Measurements from ENCODE around the gene AGBL1. TPM values are rescaled to one million over a fixed set of nuclear protein-coding genes. Genes with fewer than 3 reads are reported as not detected.

Gene AGBL1
- total RNA-seq, 1 donor from 2014 or later = 0.14 TPM

DNA sequence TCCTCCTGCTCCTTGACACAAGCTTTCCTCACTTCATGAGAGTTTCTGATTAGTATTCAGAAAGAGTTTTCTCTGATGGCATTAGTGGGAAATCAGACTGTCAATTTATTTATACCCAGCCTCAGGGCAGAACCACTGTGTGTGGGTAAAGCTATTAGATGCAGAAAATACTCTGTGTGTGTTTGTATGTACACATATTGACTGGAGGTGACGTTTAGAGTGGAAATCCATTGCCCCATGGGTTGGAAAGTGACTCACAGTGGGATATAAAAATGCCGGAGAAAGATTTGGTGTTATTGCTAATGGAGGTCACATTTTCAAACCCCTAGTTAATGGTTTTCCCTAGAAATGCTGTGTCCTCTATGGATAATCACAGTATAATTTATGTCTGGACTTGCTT lies 577.6 kb downstream of the AGBL1 start:
- H3K9me3 Mint-ChIP-seq = peaks cover 12% of the 10 kb centered on the region
- H3K27ac Mint-ChIP-seq = no peak overlapping the region
- peaks cover 19% of the 10 kb centered on the region for H3K36me3 Mint-ChIP-seq (ENCODE audit: low read depth)
- intact Hi-C loops (cut with micrococcal nuclease) = no loop called here
- DNase-seq (ENCODE audit: low spot score) = no peak
- no peak overlapping the region for H3K4me3 Mint-ChIP-seq (ENCODE audit: low read depth)
- no peaks in the 10 kb centered on the region for H3K27me3 Mint-ChIP-seq (ENCODE audit: low read depth)
- H3K4me1 Mint-ChIP-seq (ENCODE audit: low read depth) = peaks cover 40% of the 10 kb centered on the region

DNA sequence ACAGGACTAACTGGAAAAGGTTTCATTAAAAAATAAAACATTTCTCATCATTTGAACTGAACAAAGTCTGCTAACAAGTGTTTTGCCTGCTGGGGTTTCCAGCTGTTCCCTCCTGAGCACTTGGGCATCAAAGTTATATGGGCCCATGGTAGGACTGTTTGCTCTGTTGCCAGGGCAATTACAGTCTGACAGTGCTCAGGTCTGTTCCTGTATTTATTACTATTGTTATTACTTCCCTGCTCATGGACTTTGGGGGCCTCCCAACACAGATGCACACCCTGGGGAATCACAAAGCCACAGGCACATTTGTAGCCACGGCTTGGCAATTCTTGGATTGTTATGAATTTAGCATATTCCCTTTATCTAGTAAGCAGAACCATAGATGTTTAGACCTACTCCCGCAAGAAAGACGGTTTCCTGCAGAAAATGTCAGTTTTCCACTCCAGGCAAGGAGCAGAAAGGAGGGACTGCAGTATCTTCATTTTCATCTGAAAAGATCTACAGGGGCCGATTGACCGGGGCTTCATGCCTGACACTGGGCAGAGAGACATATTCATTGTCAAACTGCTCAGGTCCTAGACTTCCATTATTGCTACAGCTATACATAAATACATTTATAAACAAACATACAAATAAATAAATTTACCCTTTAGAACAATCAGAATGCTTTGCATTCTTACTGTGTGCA lies 580.2 kb downstream of the AGBL1 start:
- H3K9me3 Mint-ChIP-seq = peaks cover 13% of the 10 kb centered on the region
- peaks cover 26% of the 10 kb centered on the region for H3K4me1 Mint-ChIP-seq (ENCODE audit: low read depth)
- H3K36me3 Mint-ChIP-seq (ENCODE audit: low read depth) = peaks cover 19% of the 10 kb centered on the region
- no peaks in the 10 kb centered on the region for H3K27me3 Mint-ChIP-seq (ENCODE audit: low read depth)
- no peak overlapping the region for H3K4me3 Mint-ChIP-seq (ENCODE audit: low read depth)
- H3K27ac Mint-ChIP-seq = no peak overlapping the region
- no peak for DNase-seq (ENCODE audit: low spot score)
- intact Hi-C loops (cut with micrococcal nuclease) = no loop called here

DNA sequence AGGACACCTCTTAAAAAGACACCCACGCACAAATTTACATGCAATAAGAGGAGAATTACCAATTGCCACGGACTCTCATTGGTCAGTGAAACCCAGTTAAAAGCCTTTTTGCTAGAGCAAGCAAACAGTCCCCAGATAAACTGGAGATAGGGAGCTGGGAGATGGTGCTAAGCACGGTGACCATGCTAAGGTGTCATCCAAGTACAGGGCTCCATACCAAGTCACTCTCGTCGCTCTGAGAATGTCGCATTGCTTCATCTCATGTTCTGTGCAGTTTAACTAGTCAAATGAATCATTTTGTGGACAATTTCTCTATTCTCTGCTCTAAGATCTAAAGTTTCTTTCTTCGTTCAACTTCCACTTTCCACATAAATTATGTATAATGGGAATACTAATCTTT lies 581.9 kb downstream of the AGBL1 start:
- Mint-ChIP-seq H3K9me3 (peaks cover 9% of the 10 kb centered on the region), H3K36me3 (ENCODE audit: low read depth) (peaks cover 11% of the 10 kb centered on the region), H3K27me3 (ENCODE audit: low read depth) (no peaks in the 10 kb centered on the region), H3K4me1 (ENCODE audit: low read depth) (peaks cover 15% of the 10 kb centered on the region), H3K4me3 (ENCODE audit: low read depth) (no peak overlapping the region), H3K27ac (no peak overlapping the region)
- DNase-seq (ENCODE audit: low spot score) = no peak
- intact Hi-C loops (cut with micrococcal nuclease) = no loop called here

DNA sequence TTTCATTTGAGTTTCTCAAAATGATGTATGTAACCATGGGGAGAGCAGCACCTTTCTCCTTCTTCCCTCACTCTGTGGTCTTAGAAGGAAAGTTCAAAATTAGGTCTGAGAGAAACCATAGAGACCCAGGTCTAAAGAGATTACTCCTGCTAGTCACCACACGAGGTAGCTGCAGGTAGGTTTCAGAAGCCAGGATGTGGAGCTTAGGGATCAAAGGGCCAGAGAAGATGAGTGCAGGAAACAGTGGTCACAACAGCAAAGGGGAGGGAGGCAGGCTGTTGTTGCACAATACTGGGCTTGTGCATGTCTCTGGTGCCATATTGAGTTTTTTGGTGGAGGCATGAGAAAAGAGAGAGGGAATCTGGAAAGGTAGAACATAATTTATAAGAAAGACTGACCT lies 583.6 kb downstream of the AGBL1 start:
- H3K4me1 Mint-ChIP-seq (ENCODE audit: low read depth) = peaks cover 8% of the 10 kb centered on the region
- peaks cover 9% of the 10 kb centered on the region for H3K9me3 Mint-ChIP-seq
- no peak overlapping the region for H3K27ac Mint-ChIP-seq
- H3K4me3 Mint-ChIP-seq (ENCODE audit: low read depth) = no peak overlapping the region
- DNase-seq (ENCODE audit: low spot score) = no peak
- intact Hi-C loops (cut with micrococcal nuclease) = no loop called here
- peaks cover 3% of the 10 kb centered on the region for H3K36me3 Mint-ChIP-seq (ENCODE audit: low read depth)
- H3K27me3 Mint-ChIP-seq (ENCODE audit: low read depth) = no peaks in the 10 kb centered on the region

DNA sequence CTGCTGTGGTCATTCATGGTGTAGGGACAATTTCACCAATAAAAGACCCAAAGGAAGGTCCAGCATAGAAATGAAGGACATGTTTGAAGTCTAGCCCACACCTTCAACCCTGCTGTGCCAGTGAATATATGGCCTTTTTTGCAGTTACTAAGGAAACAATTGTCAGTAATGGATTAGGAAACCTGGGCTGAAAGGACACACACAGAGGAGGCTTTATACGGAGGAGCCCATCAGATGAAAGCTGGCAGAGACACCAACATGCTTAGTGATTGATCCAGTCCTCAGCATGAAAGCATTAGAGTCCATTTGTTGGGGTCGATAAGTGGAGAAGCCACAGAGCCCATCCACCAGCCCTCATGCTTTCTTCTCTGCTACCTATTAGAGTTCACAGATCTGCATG lies 584.3 kb downstream of the AGBL1 start:
- peaks cover 9% of the 10 kb centered on the region for H3K9me3 Mint-ChIP-seq
- peaks cover 8% of the 10 kb centered on the region for H3K4me1 Mint-ChIP-seq (ENCODE audit: low read depth)
- H3K4me3 Mint-ChIP-seq (ENCODE audit: low read depth) = no peak overlapping the region
- intact Hi-C loops (cut with micrococcal nuclease) = no loop called here
- H3K27me3 Mint-ChIP-seq (ENCODE audit: low read depth) = no peaks in the 10 kb centered on the region
- H3K36me3 Mint-ChIP-seq (ENCODE audit: low read depth) = peaks cover 3% of the 10 kb centered on the region
- H3K27ac Mint-ChIP-seq = no peak overlapping the region
- DNase-seq (ENCODE audit: low spot score) = no peak

DNA sequence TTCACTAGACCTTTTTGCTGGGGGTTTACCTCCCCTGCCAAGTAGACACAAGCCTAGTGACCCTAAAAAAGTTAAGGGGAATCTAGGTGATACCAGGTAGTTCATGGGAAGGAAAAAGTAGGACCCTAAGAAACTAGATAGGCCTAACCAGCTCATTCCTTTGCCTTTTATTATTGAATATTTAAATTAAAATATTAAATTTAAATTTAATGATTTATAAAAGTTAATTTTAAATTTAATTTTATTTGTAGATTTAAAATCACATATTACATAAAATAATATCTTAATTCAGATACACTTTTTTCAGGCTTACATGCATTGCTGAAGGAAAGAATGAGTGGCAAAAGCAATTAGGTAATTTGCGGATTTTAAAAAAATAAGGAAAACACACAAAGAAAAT lies 584.9 kb downstream of the AGBL1 start:
- Mint-ChIP-seq H3K36me3 (ENCODE audit: low read depth) (peaks cover 3% of the 10 kb centered on the region), H3K9me3 (peaks cover 9% of the 10 kb centered on the region), H3K27me3 (ENCODE audit: low read depth) (no peaks in the 10 kb centered on the region), H3K4me1 (ENCODE audit: low read depth) (peaks cover 8% of the 10 kb centered on the region), H3K27ac (no peak overlapping the region), H3K4me3 (ENCODE audit: low read depth) (no peak overlapping the region)
- intact Hi-C loops (cut with micrococcal nuclease) = no loop called here
- DNase-seq (ENCODE audit: low spot score) = no peak

DNA sequence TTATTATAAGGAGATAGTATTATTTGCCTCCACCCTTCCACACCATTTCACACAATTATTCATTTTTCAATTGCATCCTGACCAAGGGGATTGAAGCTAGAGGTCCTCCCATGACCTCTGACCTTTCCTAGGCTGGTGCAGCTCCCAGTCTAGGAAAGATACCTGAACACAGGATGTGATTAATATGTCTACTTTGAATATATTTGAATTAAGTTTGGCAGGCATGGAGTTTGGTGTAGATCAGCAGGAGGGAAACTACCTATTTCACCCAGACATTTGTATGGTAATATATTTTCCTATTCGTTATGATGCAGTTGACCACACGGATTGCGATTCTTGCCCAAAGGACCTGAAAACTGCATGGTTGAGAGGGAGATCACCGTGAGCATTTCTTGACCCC lies 596.3 kb downstream of the AGBL1 start:
- Mint-ChIP-seq H3K36me3 (ENCODE audit: low read depth) (no peaks in the 10 kb centered on the region), H3K4me3 (ENCODE audit: low read depth) (no peak overlapping the region), H3K27me3 (ENCODE audit: low read depth) (no peaks in the 10 kb centered on the region), H3K27ac (no peak overlapping the region), H3K4me1 (ENCODE audit: low read depth) (peaks cover 20% of the 10 kb centered on the region), H3K9me3 (peaks cover 6% of the 10 kb centered on the region)
- DNase-seq (ENCODE audit: low spot score) = no peak
- intact Hi-C loops (cut with micrococcal nuclease) = no loop called here

DNA sequence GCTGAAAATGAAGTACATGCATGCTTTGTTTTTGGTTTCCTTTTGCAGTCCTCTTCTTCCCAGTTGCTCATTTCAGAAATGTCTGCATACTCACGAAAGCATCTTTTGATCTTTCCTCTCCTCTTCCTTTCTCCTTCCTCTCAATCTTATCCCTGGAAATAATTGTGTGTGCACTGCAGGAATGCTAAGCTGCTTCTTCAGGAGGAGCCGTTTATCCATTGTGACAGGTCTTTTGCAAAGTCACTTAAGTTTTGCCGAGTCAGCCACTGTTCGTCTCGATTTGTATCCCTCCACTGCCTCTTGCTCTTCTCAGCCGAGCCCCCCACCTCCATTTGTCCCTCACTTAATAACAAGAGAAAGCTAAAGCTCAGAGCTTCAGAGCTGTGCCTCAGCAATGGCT lies 597.6 kb downstream of the AGBL1 start:
- Mint-ChIP-seq H3K4me3 (ENCODE audit: low read depth) (peak overlapping the region; percentile 18), H3K4me1 (ENCODE audit: low read depth) (peaks cover 15% of the 10 kb centered on the region), H3K27ac (peak overlapping the region; percentile 13), H3K9me3 (peaks cover 6% of the 10 kb centered on the region), H3K36me3 (ENCODE audit: low read depth) (no peaks in the 10 kb centered on the region), H3K27me3 (ENCODE audit: low read depth) (no peaks in the 10 kb centered on the region)
- DNase-seq (ENCODE audit: low spot score) = no peak
- intact Hi-C loops (cut with micrococcal nuclease) = no loop called here

DNA sequence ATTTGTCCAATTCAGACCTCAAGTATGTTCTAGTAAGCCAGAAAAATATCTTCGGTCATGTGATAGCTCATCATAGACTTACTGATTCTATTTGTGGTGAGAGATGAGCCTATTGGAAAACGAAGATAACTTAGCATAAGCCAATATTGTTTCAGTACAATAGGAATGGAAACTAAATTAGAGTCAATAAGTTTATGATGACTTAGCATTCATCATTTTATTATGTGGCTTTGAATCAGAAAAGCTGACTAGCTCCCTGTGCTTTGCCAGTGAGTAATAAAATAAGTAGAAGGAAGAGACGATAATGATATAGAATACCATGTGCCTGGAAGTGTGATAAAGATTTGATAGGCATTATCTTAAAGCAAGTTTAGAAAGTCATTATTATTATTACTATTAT lies 605.6 kb downstream of the AGBL1 start:
- Mint-ChIP-seq H3K4me3 (ENCODE audit: low read depth) (no peak overlapping the region), H3K27ac (no peak overlapping the region), H3K27me3 (ENCODE audit: low read depth) (no peaks in the 10 kb centered on the region), H3K9me3 (no peaks in the 10 kb centered on the region), H3K36me3 (ENCODE audit: low read depth) (no peaks in the 10 kb centered on the region), H3K4me1 (ENCODE audit: low read depth) (peaks cover 5% of the 10 kb centered on the region)
- no peak for DNase-seq (ENCODE audit: low spot score)
- intact Hi-C loops (cut with micrococcal nuclease) = no loop called here

DNA sequence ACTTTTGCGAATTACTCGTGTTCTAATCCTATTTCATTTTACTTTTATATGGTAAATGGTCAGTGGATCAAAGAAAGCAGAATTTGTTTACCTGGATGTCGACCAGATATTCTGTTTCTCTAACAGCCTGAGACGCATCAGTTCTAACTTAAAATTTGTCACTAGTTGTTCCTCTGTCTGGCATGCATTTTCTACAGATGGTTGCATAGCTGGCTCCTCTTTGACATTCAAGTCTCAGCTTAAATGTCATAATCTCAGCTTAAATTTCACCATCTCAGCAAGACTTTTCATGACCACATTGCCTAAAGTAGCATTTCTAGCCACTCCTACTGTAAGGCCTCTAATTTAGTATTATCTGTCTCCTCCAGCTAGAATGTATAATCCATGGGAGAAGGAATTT lies 609.3 kb downstream of the AGBL1 start:
- Mint-ChIP-seq H3K27me3 (ENCODE audit: low read depth) (no peaks in the 10 kb centered on the region), H3K36me3 (ENCODE audit: low read depth) (no peaks in the 10 kb centered on the region), H3K27ac (no peak overlapping the region), H3K4me3 (ENCODE audit: low read depth) (no peak overlapping the region), H3K4me1 (ENCODE audit: low read depth) (peaks cover 8% of the 10 kb centered on the region), H3K9me3 (no peaks in the 10 kb centered on the region)
- no peak for DNase-seq (ENCODE audit: low spot score)
- intact Hi-C loops (cut with micrococcal nuclease) = no loop called here

DNA sequence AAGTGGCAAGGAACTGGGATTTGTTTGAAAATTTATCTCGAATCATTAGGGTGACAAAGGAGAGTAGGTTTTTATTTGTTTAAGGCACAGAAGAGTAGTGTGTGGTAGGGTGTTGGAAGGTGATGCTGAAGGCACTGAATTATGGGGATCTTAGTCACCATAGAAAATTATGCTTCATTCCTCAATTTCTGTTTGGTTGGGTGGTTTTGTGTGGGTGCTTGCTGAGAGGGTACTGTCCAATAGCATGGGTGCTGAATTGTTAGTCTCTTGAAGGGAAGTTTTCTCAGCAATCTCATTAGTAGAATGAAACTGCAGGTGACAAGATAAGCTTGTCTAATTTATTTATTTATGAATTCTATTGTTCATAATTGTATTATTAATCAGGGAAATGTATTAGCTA lies 610.9 kb downstream of the AGBL1 start:
- no peaks in the 10 kb centered on the region for H3K27me3 Mint-ChIP-seq (ENCODE audit: low read depth)
- intact Hi-C loops (cut with micrococcal nuclease) = loop anchor here (1.0 to 5.0 kb wide), 3 partner anchors 41 to 66 kb away; no protein-coding TSS in a partner anchor
- H3K4me3 Mint-ChIP-seq (ENCODE audit: low read depth) = no peak overlapping the region
- no peaks in the 10 kb centered on the region for H3K9me3 Mint-ChIP-seq
- H3K4me1 Mint-ChIP-seq (ENCODE audit: low read depth) = peaks cover 8% of the 10 kb centered on the region
- no peak overlapping the region for H3K27ac Mint-ChIP-seq
- no peak for DNase-seq (ENCODE audit: low spot score)
- no peaks in the 10 kb centered on the region for H3K36me3 Mint-ChIP-seq (ENCODE audit: low read depth)

DNA sequence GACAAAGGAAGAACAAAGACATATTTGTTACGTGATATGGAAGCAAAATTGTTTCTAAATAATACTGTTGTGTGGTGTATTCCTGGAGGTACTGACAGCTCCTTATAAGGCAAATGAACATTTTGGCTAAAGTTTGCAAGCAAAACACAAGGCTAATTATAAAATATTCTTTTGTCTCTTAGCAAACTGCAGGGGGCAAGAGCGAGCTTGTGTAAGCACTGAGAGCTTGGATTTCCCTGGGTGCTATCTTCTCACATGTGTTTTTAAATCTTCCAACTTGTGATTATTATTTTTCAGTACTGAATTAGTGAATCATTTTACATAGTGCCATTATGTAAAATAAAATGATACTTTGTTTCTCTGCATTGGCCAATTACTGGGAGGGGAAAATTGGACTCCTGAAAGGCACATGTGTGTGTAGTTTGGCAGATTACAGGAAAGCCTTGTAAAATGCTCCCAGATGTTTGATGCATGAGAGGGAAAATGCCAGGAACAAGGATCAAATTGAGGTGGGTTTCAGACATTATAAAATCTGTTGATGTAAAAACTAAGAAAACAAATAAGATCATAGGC lies 611.5 kb downstream of the AGBL1 start:
- Mint-ChIP-seq H3K9me3 (no peaks in the 10 kb centered on the region), H3K27ac (no peak overlapping the region), H3K27me3 (ENCODE audit: low read depth) (no peaks in the 10 kb centered on the region), H3K4me1 (ENCODE audit: low read depth) (peaks cover 6% of the 10 kb centered on the region), H3K4me3 (ENCODE audit: low read depth) (no peak overlapping the region), H3K36me3 (ENCODE audit: low read depth) (no peaks in the 10 kb centered on the region)
- intact Hi-C loops (cut with micrococcal nuclease) = loop anchor here (2.0 to 5.0 kb wide), 2 partner anchors 51 to 66 kb away; no protein-coding TSS in a partner anchor
- no peak for DNase-seq (ENCODE audit: low spot score)

DNA sequence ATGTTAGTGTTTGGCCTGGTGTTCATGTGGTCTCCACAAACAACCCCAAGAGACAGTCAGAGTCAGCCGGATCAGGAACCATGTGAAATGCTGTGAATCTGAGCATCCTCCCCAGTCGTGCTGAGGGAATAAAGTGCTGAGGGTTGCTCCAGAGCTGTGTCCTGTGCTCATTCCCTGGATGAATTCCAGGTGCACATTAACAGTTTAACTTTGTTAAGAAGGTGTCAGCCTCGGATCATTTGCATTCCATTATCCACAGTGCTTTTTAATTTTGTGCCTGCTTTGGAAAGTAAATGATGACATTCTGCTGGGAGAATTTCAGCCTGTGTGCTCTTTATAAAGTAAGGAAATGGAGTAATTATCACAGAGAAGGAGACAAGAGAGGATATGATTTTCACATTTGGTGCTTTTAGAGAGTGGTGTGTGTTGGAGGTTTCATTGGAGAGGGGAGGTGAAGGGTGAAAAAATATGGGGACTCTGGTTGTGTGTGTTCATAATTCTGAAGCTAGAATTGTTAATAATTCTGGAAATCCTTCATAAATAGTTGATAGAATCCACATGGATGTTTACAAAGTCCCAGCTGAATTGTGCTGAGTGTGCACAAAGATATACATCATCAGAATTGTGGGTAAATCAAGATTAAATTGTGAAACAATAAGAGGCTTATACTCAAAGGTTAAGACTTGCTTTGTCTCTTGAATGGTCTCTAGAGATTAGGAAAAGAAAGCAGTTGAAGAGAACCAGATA lies 621.4 kb downstream of the AGBL1 start:
- no peak overlapping the region for H3K4me3 Mint-ChIP-seq (ENCODE audit: low read depth)

More for the DNA sequence above, 621.4 kb downstream of the AGBL1 start:
- Mint-ChIP-seq H3K36me3 (ENCODE audit: low read depth) (peaks cover 6% of the 10 kb centered on the region), H3K27me3 (ENCODE audit: low read depth) (no peaks in the 10 kb centered on the region), H3K4me1 (ENCODE audit: low read depth) (no peaks in the 10 kb centered on the region), H3K27ac (no peak overlapping the region), H3K9me3 (peaks cover 26% of the 10 kb centered on the region)
- intact Hi-C loops (cut with micrococcal nuclease) = no loop called here
- DNase-seq (ENCODE audit: low spot score) = no peak
